ENCODE results near the gene ABCA13. TPM values are rescaled to one million over a fixed set of nuclear protein-coding genes. Genes with fewer than 3 reads are reported as not detected.
"Not testable (repeated sequence)": the region's sequence is repeated elsewhere in the genome, so short reads cannot be mapped to it uniquely, and the experiment has no call there.

Gene ABCA13
- total RNA-seq, 4 donors from 2014 or later = under 0.01 to 0.26 (median 0.06) TPM; not detected in 1

- 67% methylated on average over 7 of the region's 7 CpGs for WGBS
- intact Hi-C loops (cut with DNase I) = no loop called here
- Histone ChIP-seq H3K4me3 (peak overlapping the region in 2 of 4 donors; percentile 7 to 16), H3K36me3 (no peaks in the 10 kb centered on the region), H3K9me3 (no peaks in the 10 kb centered on the region), H3K27me3 (no peaks in the 10 kb centered on the region), H3K4me1 (peaks cover 0 to 15% (median 11%) of the 10 kb centered on the region in 4 donors), H3K27ac (replicated peaks in 1 of 4) (no peak overlapping the region)
- TF ChIP-seq EP300 (IDR thresholded peaks at IDR 0.05) (no peak), CTCF (IDR thresholded peaks at IDR 0.05) (no peak), POLR2A (IDR thresholded peaks at IDR 0.05; ENCODE audit: low read depth) (no peak), POLR2AphosphoS5 (IDR thresholded peaks at IDR 0.05) (no peak)
- no peak for DNase-seq (ENCODE audit: extremely low spot score)
These were observed 31.1 kb upstream of the ABCA13 start for GRCh38 chr7:48140001-48140681.

GRCh38 chr7:48141521-48141920 lies 29.7 kb upstream of the ABCA13 start:
- Histone ChIP-seq H3K27ac (replicated peaks in 1 of 4) (no peak overlapping the region), H3K9me3 (no peaks in the 10 kb centered on the region), H3K4me1 (peaks cover 0 to 15% (median 11%) of the 10 kb centered on the region in 4 donors), H3K36me3 (no peaks in the 10 kb centered on the region), H3K27me3 (no peaks in the 10 kb centered on the region), H3K4me3 (no peak overlapping the region)
- TF ChIP-seq POLR2A (IDR thresholded peaks at IDR 0.05; ENCODE audit: low read depth) (no peak), CTCF (IDR thresholded peaks at IDR 0.05) (no peak), POLR2AphosphoS5 (IDR thresholded peaks at IDR 0.05) (no peak), EP300 (IDR thresholded peaks at IDR 0.05) (no peak)
- no peak for DNase-seq (ENCODE audit: extremely low spot score)
- intact Hi-C loops (cut with DNase I) = no loop called here
- WGBS = 44% methylated on average over 1 of the region's 1 CpG

- H3K27ac ChIP-seq (replicated peaks in 1 of 4) = no peak overlapping the region
- intact Hi-C loops (cut with DNase I) = no loop called here
- WGBS = 68% methylated on average over 4 of the region's 4 CpGs
These were observed 26.9 kb upstream of the ABCA13 start for GRCh38 chr7:48144291-48144768.

GRCh38 chr7:48147078-48147591 lies 24.1 kb upstream of the ABCA13 start:
- no peak for DNase-seq (ENCODE audit: extremely low spot score)
- Histone ChIP-seq H3K27me3 (peaks cover 0 to 10% (median 0%) of the 10 kb centered on the region in 4 donors), H3K36me3 (no peaks in the 10 kb centered on the region), H3K9me3 (no peaks in the 10 kb centered on the region), H3K4me3 (no peak overlapping the region), H3K4me1 (no peaks in the 10 kb centered on the region), H3K27ac (replicated peaks in 1 of 4) (no peak overlapping the region)
- intact Hi-C loops (cut with DNase I) = no loop called here
- 83% methylated on average over 4 of the region's 4 CpGs for WGBS
- TF ChIP-seq POLR2AphosphoS5 (IDR thresholded peaks at IDR 0.05) (no peak), POLR2A (IDR thresholded peaks at IDR 0.05; ENCODE audit: low read depth) (no peak), EP300 (IDR thresholded peaks at IDR 0.05) (no peak), CTCF (IDR thresholded peaks at IDR 0.05) (no peak)

More at GRCh38 chr7:48144291-48144768, 26.9 kb upstream of the ABCA13 start:
- Histone ChIP-seq H3K27me3 (peaks cover 0 to 10% (median 0%) of the 10 kb centered on the region in 4 donors), H3K4me3 (no peak overlapping the region), H3K36me3 (no peaks in the 10 kb centered on the region), H3K9me3 (no peaks in the 10 kb centered on the region), H3K4me1 (peaks cover 0 to 15% (median 11%) of the 10 kb centered on the region in 4 donors)
- no peak for DNase-seq (ENCODE audit: extremely low spot score)
- no peak for TF ChIP-seq EP300 (IDR thresholded peaks at IDR 0.05)
- no peak for TF ChIP-seq POLR2AphosphoS5 (IDR thresholded peaks at IDR 0.05)
- TF ChIP-seq POLR2A (IDR thresholded peaks at IDR 0.05; ENCODE audit: low read depth) = no peak
- no peak for TF ChIP-seq CTCF (IDR thresholded peaks at IDR 0.05)

- H3K27ac ChIP-seq (replicated peaks in 1 of 4); DNase-seq (ENCODE audit: extremely low spot score); H3K4me1 ChIP-seq; H3K4me3 ChIP-seq; H3K9me3 ChIP-seq; H3K36me3 ChIP-seq; intact Hi-C loops (cut with DNase I): not testable (repeated sequence)
- 78% methylated on average over 7 of the region's 7 CpGs for WGBS
- H3K27me3 ChIP-seq = peaks cover 0 to 10% (median 0%) of the 10 kb centered on the region in 4 donors
These were observed 23.6 kb upstream of the ABCA13 start for GRCh38 chr7:48147690-48148089.

All from esophagus muscularis mucosa (tissue), 4 donors.